Measurements from ENCODE around the gene COX4I1. TPM values are rescaled to one million over a fixed set of nuclear protein-coding genes. Genes with fewer than 3 reads are reported as not detected.

Gene COX4I1
- total RNA-seq, 4 donors from 2014 or later = 635 to 1,115 (median 865) TPM

- Histone ChIP-seq H3K4me3 (no peak overlapping the region), H3K27ac (no peak overlapping the region), H3K36me3 (no peaks in the 10 kb centered on the region), H3K9me3 (no peaks in the 10 kb centered on the region), H3K27me3 (peaks cover 19% of the 10 kb centered on the region), H3K4me1 (no peaks in the 10 kb centered on the region)
- WGBS, 2 donors (ENCODE audit: low coverage in 1 of 2) = 90 to 91% methylated on average over 3 to 20 of the region's 21 CpGs
- DNase-seq = no peak
- intact Hi-C loops (cut with DNase I; ENCODE audit: low total_unique reads) (no loop called here), in situ Hi-C loops (cut with MboI; ENCODE audit: low pct_ligation_motif_present in 1 of 4, low pct_unique_long_range_greater_than_20kb in 1 of 4, low sequenced_read_pairs in 3 of 4) (no loop called here)
- no peak for TF ChIP-seq POLR2A (IDR thresholded peaks at IDR 0.05)
Measured at GRCh38 chr16:85838876-85839585, 39.5 kb downstream of the COX4I1 start.

- 81% methylated on average over 23 of the region's 24 CpGs; no CpG with 5 or more reads in 1 of the 2 donors for whole genome bisulfite sequencing, 2 donors (ENCODE audit: low coverage in 1 of 2)
- TF ChIP-seq, protein P1, sequence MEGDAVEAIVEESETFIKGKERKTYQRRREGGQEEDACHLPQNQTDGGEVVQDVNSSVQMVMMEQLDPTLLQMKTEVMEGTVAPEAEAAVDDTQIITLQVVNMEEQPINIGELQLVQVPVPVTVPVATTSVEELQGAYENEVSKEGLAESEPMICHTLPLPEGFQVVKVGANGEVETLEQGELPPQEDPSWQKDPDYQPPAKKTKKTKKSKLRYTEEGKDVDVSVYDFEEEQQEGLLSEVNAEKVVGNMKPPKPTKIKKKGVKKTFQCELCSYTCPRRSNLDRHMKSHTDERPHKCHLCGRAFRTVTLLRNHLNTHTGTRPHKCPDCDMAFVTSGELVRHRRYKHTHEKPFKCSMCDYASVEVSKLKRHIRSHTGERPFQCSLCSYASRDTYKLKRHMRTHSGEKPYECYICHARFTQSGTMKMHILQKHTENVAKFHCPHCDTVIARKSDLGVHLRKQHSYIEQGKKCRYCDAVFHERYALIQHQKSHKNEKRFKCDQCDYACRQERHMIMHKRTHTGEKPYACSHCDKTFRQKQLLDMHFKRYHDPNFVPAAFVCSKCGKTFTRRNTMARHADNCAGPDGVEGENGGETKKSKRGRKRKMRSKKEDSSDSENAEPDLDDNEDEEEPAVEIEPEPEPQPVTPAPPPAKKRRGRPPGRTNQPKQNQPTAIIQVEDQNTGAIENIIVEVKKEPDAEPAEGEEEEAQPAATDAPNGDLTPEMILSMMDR (IDR thresholded peaks at IDR 0.05) = no peak
- TF ChIP-seq POLR2A (IDR thresholded peaks at IDR 0.05) (no peak), POLR2AphosphoS5 (IDR thresholded peaks at IDR 0.05) (no peak), EP300 (IDR thresholded peaks at IDR 0.05; ENCODE audit: low read depth) (no peak)
- Histone ChIP-seq H3K4me1 (peaks cover 0 to 5% (median 1%) of the 10 kb centered on the region in 4 donors), H3K27ac (no peak overlapping the region), H3K4me3 (no peak overlapping the region), H3K36me3 (no peaks in the 10 kb centered on the region), H3K27me3 (peaks cover 19% of the 10 kb centered on the region), H3K9me3 (no peaks in the 10 kb centered on the region)
- intact Hi-C loops (cut with DNase I; ENCODE audit: low total_unique reads) (no loop called here), in situ Hi-C loops (cut with MboI; ENCODE audit: low pct_ligation_motif_present in 1 of 4, low pct_unique_long_range_greater_than_20kb in 1 of 4, low sequenced_read_pairs in 3 of 4) (no loop called here)
- no peak for DNase-seq
Measured at GRCh38 chr16:85839681-85840240, 40.3 kb downstream of the COX4I1 start.

DNA sequence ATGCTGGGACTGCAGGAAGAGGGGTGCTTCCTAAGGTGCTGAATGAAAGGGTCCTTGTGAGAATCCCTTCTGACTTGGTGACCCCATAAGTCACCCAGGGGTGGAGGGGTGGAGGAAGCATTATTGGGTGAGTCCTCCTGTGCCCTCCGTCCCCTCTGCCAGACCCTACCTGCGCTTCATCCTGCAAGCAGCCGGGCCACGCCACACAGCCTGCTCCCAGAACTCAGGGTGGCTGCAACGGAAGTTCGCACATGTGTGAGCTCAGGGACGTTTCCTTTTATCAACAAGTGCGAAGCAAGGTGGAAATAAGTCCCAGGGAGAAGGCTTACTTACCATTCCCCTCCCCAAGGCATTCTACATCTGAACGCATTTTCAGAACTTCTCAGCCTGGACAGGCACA lies 40.9 kb downstream of the COX4I1 start:
- H3K36me3 ChIP-seq = no peaks in the 10 kb centered on the region
- 90% methylated on average over 9 of the region's 9 CpGs; no CpG with 5 or more reads in 1 of the 2 donors for WGBS, 2 donors (ENCODE audit: low coverage in 1 of 2)
- no peak for TF ChIP-seq POLR2AphosphoS5 (IDR thresholded peaks at IDR 0.05)
- TF ChIP-seq EP300 (IDR thresholded peaks at IDR 0.05; ENCODE audit: low read depth) = no peak
- intact Hi-C loops (cut with DNase I; ENCODE audit: low total_unique reads) = no loop called here
- H3K4me1 ChIP-seq = peaks cover 4 to 11% (median 6%) of the 10 kb centered on the region in 4 donors
- no peaks in the 10 kb centered on the region for H3K9me3 ChIP-seq
- peaks cover 19% of the 10 kb centered on the region for H3K27me3 ChIP-seq
- H3K4me3 ChIP-seq = no peak overlapping the region
- no peak for DNase-seq
- H3K27ac ChIP-seq = no peak overlapping the region
- in situ Hi-C loops (cut with MboI; ENCODE audit: low pct_ligation_motif_present in 1 of 4, low pct_unique_long_range_greater_than_20kb in 1 of 4, low sequenced_read_pairs in 3 of 4) = no loop called here

DNA sequence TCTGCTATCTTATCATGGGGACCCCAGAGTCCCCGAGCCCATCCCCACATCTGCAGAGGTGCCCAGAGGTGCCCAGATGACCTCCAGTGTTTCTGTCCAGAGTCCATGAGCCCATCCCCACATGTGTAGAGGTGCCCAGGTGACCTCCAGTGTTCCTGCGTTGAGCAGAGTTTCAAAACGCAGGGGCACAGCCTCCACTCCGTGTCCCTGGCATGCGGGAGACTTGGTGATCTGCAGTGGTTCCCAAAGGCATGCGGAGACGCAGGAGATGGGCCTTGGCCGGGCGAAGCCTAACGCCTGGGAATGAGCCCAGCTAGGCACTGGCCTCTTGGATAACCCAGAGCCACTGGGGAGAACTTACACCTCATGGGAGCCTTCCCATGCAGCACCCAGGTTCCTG lies 41.3 kb downstream of the COX4I1 start:
- Histone ChIP-seq H3K36me3 (no peaks in the 10 kb centered on the region), H3K27ac (no peak overlapping the region), H3K4me3 (no peak overlapping the region), H3K27me3 (peaks cover 19% of the 10 kb centered on the region), H3K9me3 (no peaks in the 10 kb centered on the region), H3K4me1 (peaks cover 4 to 11% (median 6%) of the 10 kb centered on the region in 4 donors)
- no peak for DNase-seq
- WGBS, 2 donors (ENCODE audit: low coverage in 1 of 2) = 80 to 90% methylated on average over 1 to 9 of the region's 10 CpGs
- TF ChIP-seq, protein P1 (IDR thresholded peaks at IDR 0.05) = no peak
- TF ChIP-seq POLR2AphosphoS5 (IDR thresholded peaks at IDR 0.05) (no peak), EP300 (IDR thresholded peaks at IDR 0.05; ENCODE audit: low read depth) (no peak)
- in situ Hi-C loops (cut with MboI; ENCODE audit: low pct_ligation_motif_present in 1 of 4, low pct_unique_long_range_greater_than_20kb in 1 of 4, low sequenced_read_pairs in 3 of 4) = no loop called here
- intact Hi-C loops (cut with DNase I; ENCODE audit: low total_unique reads) = no loop called here

- in situ Hi-C loops (cut with MboI; ENCODE audit: low pct_ligation_motif_present in 1 of 4, low pct_unique_long_range_greater_than_20kb in 1 of 4, low sequenced_read_pairs in 3 of 4) (no loop called here), intact Hi-C loops (cut with DNase I; ENCODE audit: low total_unique reads) (no loop called here)
- Histone ChIP-seq H3K4me1 (peaks cover 4 to 11% (median 6%) of the 10 kb centered on the region in 4 donors), H3K9me3 (no peaks in the 10 kb centered on the region), H3K27me3 (peaks cover 9% of the 10 kb centered on the region), H3K27ac (no peak overlapping the region), H3K4me3 (no peak overlapping the region), H3K36me3 (no peaks in the 10 kb centered on the region)
- WGBS, 2 donors (ENCODE audit: low coverage in 1 of 2) = 84 to 96% methylated on average over 3 to 9 of the region's 9 CpGs
- DNase-seq = no peak
- TF ChIP-seq POLR2AphosphoS5 (IDR thresholded peaks at IDR 0.05) (no peak), EP300 (IDR thresholded peaks at IDR 0.05; ENCODE audit: low read depth) (no peak), POLR2A (IDR thresholded peaks at IDR 0.05) (no peak)
- TF ChIP-seq, protein P1 (IDR thresholded peaks at IDR 0.05) = no peak
Measured at GRCh38 chr16:85842435-85842834, 42.9 kb downstream of the COX4I1 start.
